Measurements from ENCODE around the gene MRPL27. TPM values are rescaled to one million over a fixed set of nuclear protein-coding genes. Genes with fewer than 3 reads are reported as not detected.

MRPL27 gene
- total RNA-seq, 1 donor from 2014 or later: 83.3 TPM

- H3K27me3 Mint-ChIP-seq: no peaks in the 10 kb centered on the region
- peaks cover 23% of the 10 kb centered on the region for H3K36me3 Mint-ChIP-seq (ENCODE audit: low read depth)
Measured at GRCh38 chr17:50361561-50362480, 11.2 kb downstream of the MRPL27 start.

GRCh38 chr17:50360486-50361115 lies 12.4 kb downstream of the MRPL27 start:
- intact Hi-C loops (cut with micrococcal nuclease): loop anchor here (5.0 kb wide), 1 partner anchor 37 kb away; the partner anchor contains the start of gene LRRC59

More at GRCh38 chr17:50361561-50362480, 11.2 kb downstream of the MRPL27 start:
- DNase-seq: peak; percentile 86
- intact Hi-C loops (cut with micrococcal nuclease): loop anchor here (1.0 to 5.0 kb wide), 2 partner anchors 16 to 35 kb away; partner anchors contain the start of genes LRRC59 and XYLT2
- H3K4me1 Mint-ChIP-seq: peaks cover 14% of the 10 kb centered on the region
- peak overlapping the region; percentile 80 for H3K27ac Mint-ChIP-seq
- H3K4me3 Mint-ChIP-seq: no peak overlapping the region
- H3K9me3 Mint-ChIP-seq: no peaks in the 10 kb centered on the region

GRCh38 chr17:50359998-50360461 lies 13.0 kb downstream of the MRPL27 start:
- Mint-ChIP-seq H3K4me1 (peaks cover 10% of the 10 kb centered on the region), H3K4me3 (no peak overlapping the region), H3K9me3 (no peaks in the 10 kb centered on the region), H3K36me3 (ENCODE audit: low read depth) (peaks cover 23% of the 10 kb centered on the region), H3K27ac (no peak overlapping the region), H3K27me3 (no peaks in the 10 kb centered on the region)
- intact Hi-C loops (cut with micrococcal nuclease): loop anchor here (5.0 kb wide), 1 partner anchor 37 kb away; the partner anchor contains the start of gene LRRC59
- no peak for DNase-seq

More at GRCh38 chr17:50360486-50361115, 12.4 kb downstream of the MRPL27 start:
- H3K27me3 Mint-ChIP-seq: no peaks in the 10 kb centered on the region
- peaks cover 12% of the 10 kb centered on the region for H3K4me1 Mint-ChIP-seq
- H3K4me3 Mint-ChIP-seq: no peak overlapping the region
- no peak overlapping the region for H3K27ac Mint-ChIP-seq
- DNase-seq: no peak
- H3K9me3 Mint-ChIP-seq: no peaks in the 10 kb centered on the region
- H3K36me3 Mint-ChIP-seq (ENCODE audit: low read depth): peaks cover 21% of the 10 kb centered on the region

- no peak overlapping the region for H3K4me3 Mint-ChIP-seq
- no peaks in the 10 kb centered on the region for H3K9me3 Mint-ChIP-seq
- H3K27ac Mint-ChIP-seq: no peak overlapping the region
- DNase-seq: no peak
- peaks cover 32% of the 10 kb centered on the region for H3K36me3 Mint-ChIP-seq (ENCODE audit: low read depth)
- no peaks in the 10 kb centered on the region for H3K27me3 Mint-ChIP-seq
- peaks cover 10% of the 10 kb centered on the region for H3K4me1 Mint-ChIP-seq
- intact Hi-C loops (cut with micrococcal nuclease): no loop called here
Measured at GRCh38 chr17:50359005-50359699, 13.8 kb downstream of the MRPL27 start.

- DNase-seq: no peak
- Mint-ChIP-seq H3K27me3 (no peaks in the 10 kb centered on the region), H3K36me3 (ENCODE audit: low read depth) (peaks cover 33% of the 10 kb centered on the region), H3K9me3 (no peaks in the 10 kb centered on the region), H3K27ac (no peak overlapping the region), H3K4me3 (no peak overlapping the region), H3K4me1 (peaks cover 10% of the 10 kb centered on the region)
- intact Hi-C loops (cut with micrococcal nuclease): no loop called here
Measured at GRCh38 chr17:50358177-50358576, 14.8 kb downstream of the MRPL27 start.

- H3K27me3 Mint-ChIP-seq: no peaks in the 10 kb centered on the region
- H3K27ac Mint-ChIP-seq: no peak overlapping the region
- no peaks in the 10 kb centered on the region for H3K9me3 Mint-ChIP-seq
- no peak overlapping the region for H3K4me3 Mint-ChIP-seq
- peaks cover 5% of the 10 kb centered on the region for H3K4me1 Mint-ChIP-seq
- DNase-seq: no peak
- intact Hi-C loops (cut with micrococcal nuclease): no loop called here
- H3K36me3 Mint-ChIP-seq (ENCODE audit: low read depth): peaks cover 36% of the 10 kb centered on the region
Measured at GRCh38 chr17:50356892-50357510, 16.0 kb downstream of the MRPL27 start.

GRCh38 chr17:50356418-50356817 lies 16.6 kb downstream of the MRPL27 start:
- Mint-ChIP-seq H3K27me3 (no peaks in the 10 kb centered on the region), H3K9me3 (no peaks in the 10 kb centered on the region), H3K27ac (no peak overlapping the region), H3K4me3 (no peak overlapping the region), H3K36me3 (ENCODE audit: low read depth) (peaks cover 40% of the 10 kb centered on the region), H3K4me1 (peaks cover 7% of the 10 kb centered on the region)
- intact Hi-C loops (cut with micrococcal nuclease): no loop called here
- no peak for DNase-seq

- Mint-ChIP-seq H3K27ac (no peak overlapping the region), H3K27me3 (no peaks in the 10 kb centered on the region), H3K9me3 (no peaks in the 10 kb centered on the region), H3K36me3 (ENCODE audit: low read depth) (peaks cover 43% of the 10 kb centered on the region), H3K4me3 (no peak overlapping the region), H3K4me1 (peaks cover 10% of the 10 kb centered on the region)
- intact Hi-C loops (cut with micrococcal nuclease): no loop called here
- DNase-seq: no peak
Measured at GRCh38 chr17:50355701-50356341, 17.2 kb downstream of the MRPL27 start.

- H3K27me3 Mint-ChIP-seq: no peaks in the 10 kb centered on the region
- no peak for DNase-seq
- no peaks in the 10 kb centered on the region for H3K9me3 Mint-ChIP-seq
- intact Hi-C loops (cut with micrococcal nuclease): no loop called here
- peaks cover 45% of the 10 kb centered on the region for H3K36me3 Mint-ChIP-seq (ENCODE audit: low read depth)
- no peak overlapping the region for H3K4me3 Mint-ChIP-seq
- H3K4me1 Mint-ChIP-seq: peaks cover 12% of the 10 kb centered on the region
- H3K27ac Mint-ChIP-seq: no peak overlapping the region
Measured at GRCh38 chr17:50355336-50355700, 17.7 kb downstream of the MRPL27 start.

GRCh38 chr17:50354776-50355175 lies 18.2 kb downstream of the MRPL27 start:
- intact Hi-C loops (cut with micrococcal nuclease): no loop called here
- DNase-seq: no peak
- no peaks in the 10 kb centered on the region for H3K9me3 Mint-ChIP-seq
- no peak overlapping the region for H3K4me3 Mint-ChIP-seq
- H3K36me3 Mint-ChIP-seq (ENCODE audit: low read depth): peaks cover 45% of the 10 kb centered on the region
- no peak overlapping the region for H3K27ac Mint-ChIP-seq
- peaks cover 12% of the 10 kb centered on the region for H3K4me1 Mint-ChIP-seq
- H3K27me3 Mint-ChIP-seq: no peaks in the 10 kb centered on the region

GRCh38 chr17:50354198-50354597 lies 18.8 kb downstream of the MRPL27 start:
- H3K27ac Mint-ChIP-seq: no peak overlapping the region
- peaks cover 12% of the 10 kb centered on the region for H3K4me1 Mint-ChIP-seq
- H3K9me3 Mint-ChIP-seq: no peaks in the 10 kb centered on the region
- H3K27me3 Mint-ChIP-seq: no peaks in the 10 kb centered on the region
- intact Hi-C loops (cut with micrococcal nuclease): no loop called here
- peaks cover 43% of the 10 kb centered on the region for H3K36me3 Mint-ChIP-seq (ENCODE audit: low read depth)
- no peak overlapping the region for H3K4me3 Mint-ChIP-seq
- DNase-seq: no peak

GRCh38 chr17:50353600-50354195 lies 19.3 kb downstream of the MRPL27 start:
- intact Hi-C loops (cut with micrococcal nuclease): no loop called here
- no peak for DNase-seq
- Mint-ChIP-seq H3K9me3 (no peaks in the 10 kb centered on the region), H3K27me3 (no peaks in the 10 kb centered on the region), H3K4me3 (no peak overlapping the region), H3K4me1 (peaks cover 14% of the 10 kb centered on the region), H3K27ac (no peak overlapping the region), H3K36me3 (ENCODE audit: low read depth) (peaks cover 38% of the 10 kb centered on the region)

Measured in activated CD4-positive, alpha-beta T cell treated with anti-CD3 and anti-CD28 coated beads, Interleukin-2, amount 10 ng/mL, durations not matched to agents 24 days and 14 days (primary cell).